Upper lobe of left lung (tissue), 6 donors: ENCODE measurements around the gene ALLC. TPM values are rescaled to one million over a fixed set of nuclear protein-coding genes. Genes with fewer than 3 reads are reported as not detected.

Experiments
- ATAC-seq, 2 donors: fragments of 200-7000 bp; cut with Tn5 transposase; one replicate each; pipeline ENCODE4 v1.9.1; 2022; ENCODE audit warnings: mild to moderate bottlenecking in 2 of 2, moderate library complexity in 2 of 2; ENCODE audit not compliant: low FRiP score in 2 of 2
- DNase-seq, 2 donors: peaks; one replicate each; pipeline ENCODE4 v3.0.0-alpha.2; 2019 to 2020
- H3K27ac ChIP-seq, 4 donors: fragments of 200-600 bp; sonication (generic); one replicate each; pipeline ENCODE4 v1.5.1; 2016 to 2019
- H3K27me3 ChIP-seq, 4 donors: fragments of 200-600 bp; sonication (generic); one replicate each; pipeline ENCODE4 v1.5.1; 2017 to 2019
- H3K36me3 ChIP-seq, 4 donors: fragments of 200-600 bp; sonication (generic); one replicate each; pipeline ENCODE4 v1.5.1; 2016 to 2019
- H3K4me1 ChIP-seq, 4 donors: fragments of 200-600 bp; sonication (generic); one replicate each; pipeline ENCODE4 v1.5.1; 2018 to 2019
- H3K4me3 ChIP-seq, 4 donors: fragments of 200-600 bp; sonication (generic); one replicate each; pipeline ENCODE4 v1.5.1; 2017 to 2019; ENCODE audit warnings: mild to moderate bottlenecking in 2 of 4, moderate library complexity in 1 of 4
- H3K9me3 ChIP-seq, 4 donors: fragments of 200-600 bp; sonication (generic); one replicate each; pipeline ENCODE4 v1.5.1; 2018 to 2019
- CTCF ChIP-seq, 6 experiments: fragments of 450-650 bp in 4 of 6; fragments of 200-600 bp in 2 of 6; sonication (generic) in 2 of 6; IDR thresholded peaks; one replicate each; pipeline ENCODE4 v1.5.1; 2016 to 2019; ENCODE audit warnings: antibody characterized with exemption in 6 of 6
- EP300 ChIP-seq, 4 donors: sonication (generic); formaldehyde crosslinking; IDR thresholded peaks; one replicate each; pipeline ENCODE4 v1.5.1; 2017; ENCODE audit warnings: antibody characterized with exemption in 4 of 4, control low read depth in 2 of 4
- POLR2A ChIP-seq, 4 donors: fragments of 450-650 bp; IDR thresholded peaks; one replicate each; pipeline ENCODE4 v1.5.1; 2016 to 2017; ENCODE audit warnings: antibody characterized with exemption in 4 of 4, mild to moderate bottlenecking in 2 of 4
- POLR2AphosphoS5 ChIP-seq, 2 donors: sonication (generic); formaldehyde crosslinking; IDR thresholded peaks; one replicate each; pipeline ENCODE4 v1.5.1; 2017; ENCODE audit warnings: antibody characterized with exemption in 2 of 2
- WGBS, 2 donors: methylation state at CpG; one replicate each; pipeline ENCODE4 v1.1.5; 2017 to 2018; 5-methylcytosine and 5-hydroxymethylcytosine counted together
- small RNA-seq, 4 donors: library from RNA; depleted of rRNA; stranded (forward); fragments of <200 nt; gene quantifications; one replicate each; pipeline ENCODE3, GENCODE V24; 2016
- total RNA-seq, 6 donors: library from RNA; depleted of rRNA in 4 of 6; stranded (reverse); fragments of >200 nt in 4 of 6; gene quantifications; one replicate each; pipeline versions ENCODE4 v1.1.0 to v1.2.1, GENCODE V29; 2016 to 2021
- donor health status: DM: no; HTN: no; CAD: no; lungs with moderate emphysema.
- donor health status: DM: no; HTN: yes; CAD: no; lungs with severe emphysema.

ALLC gene
- total RNA-seq, 6 donors from 2014 or later: not detected

DNA sequence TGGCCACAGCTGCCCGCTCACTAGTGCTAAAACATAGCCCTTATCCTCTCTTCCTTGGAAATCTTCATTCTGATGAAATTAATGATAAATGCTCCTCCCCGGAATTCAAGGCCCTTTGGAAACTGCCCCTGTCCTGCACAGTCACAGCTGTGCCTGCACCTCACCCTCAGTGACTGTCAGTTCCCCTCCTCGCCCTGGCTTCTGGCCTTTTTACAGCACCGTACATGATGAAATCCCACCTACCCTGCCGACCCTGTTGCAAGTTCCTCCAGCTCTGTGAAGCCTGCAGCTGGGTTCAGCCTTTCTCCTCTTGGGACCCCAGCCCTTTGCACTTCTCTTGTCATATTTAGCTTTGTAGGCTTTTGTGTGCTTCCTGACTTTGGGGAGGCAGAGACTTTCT lies 93.8 kb downstream of the ALLC start:
- Histone ChIP-seq H3K27ac (no peak overlapping the region), H3K4me1 (no peaks in the 10 kb centered on the region), H3K36me3 (no peaks in the 10 kb centered on the region), H3K4me3 (no peak overlapping the region), H3K9me3 (no peaks in the 10 kb centered on the region), H3K27me3 (no peaks in the 10 kb centered on the region)
- no peak for ATAC-seq
- WGBS, 2 donors: 39 to 50% methylated on average over 5 of the region's 5 CpGs
- TF ChIP-seq EP300 (IDR thresholded peaks at IDR 0.05) (no peak), POLR2AphosphoS5 (IDR thresholded peaks at IDR 0.05) (no peak), POLR2A (IDR thresholded peaks at IDR 0.05) (no peak), CTCF (IDR thresholded peaks at IDR 0.05) (no peak)
- DNase-seq: no peak

Small RNA genes lying within 50 kb of the gene (small RNA-seq; reads per million reads assigned to genes)
- 0 reads per million in 4 donors for gene TMSB4XP2

Other genes with a start within 250 kb of the ALLC start
- 10 to 100 TPM; 40.9 to 87.3 (median 77.3) TPM for gene ADI1, start 138.7 kb upstream of the ALLC start, total RNA-seq
- 10 to 100 TPM; 17.1 to 19.5 (median 18.0) TPM for gene RNASEH1, start 99.9 kb upstream of the ALLC start, total RNA-seq
- 1,000 to 10,000 TPM in 2 of 6 donors, 100 to 1,000 TPM in 4; 689 to 1,790 (median 847) TPM for gene RPS7, start 82.9 kb upstream of the ALLC start, total RNA-seq
- gene COLEC11, start 63.1 kb upstream of the ALLC start, total RNA-seq: 1 to 10 TPM in 3 of 6 donors, under 1 TPM in 2, not detected in 1; 0.79 to 2.3 (median 1.3) TPM
- gene DCDC2C, start 45.4 kb downstream of the ALLC start, total RNA-seq: not detected